Inflammatory macrophage treated with lipopolysaccharide for 4 hours (primary cell): ENCODE results near the gene GDPD5.

ENCODE experiments used
- DNase-seq: peaks from one replicate; pipeline ENCODE4 v3.0.0-alpha.2; 2020

Gene GDPD5

DNA sequence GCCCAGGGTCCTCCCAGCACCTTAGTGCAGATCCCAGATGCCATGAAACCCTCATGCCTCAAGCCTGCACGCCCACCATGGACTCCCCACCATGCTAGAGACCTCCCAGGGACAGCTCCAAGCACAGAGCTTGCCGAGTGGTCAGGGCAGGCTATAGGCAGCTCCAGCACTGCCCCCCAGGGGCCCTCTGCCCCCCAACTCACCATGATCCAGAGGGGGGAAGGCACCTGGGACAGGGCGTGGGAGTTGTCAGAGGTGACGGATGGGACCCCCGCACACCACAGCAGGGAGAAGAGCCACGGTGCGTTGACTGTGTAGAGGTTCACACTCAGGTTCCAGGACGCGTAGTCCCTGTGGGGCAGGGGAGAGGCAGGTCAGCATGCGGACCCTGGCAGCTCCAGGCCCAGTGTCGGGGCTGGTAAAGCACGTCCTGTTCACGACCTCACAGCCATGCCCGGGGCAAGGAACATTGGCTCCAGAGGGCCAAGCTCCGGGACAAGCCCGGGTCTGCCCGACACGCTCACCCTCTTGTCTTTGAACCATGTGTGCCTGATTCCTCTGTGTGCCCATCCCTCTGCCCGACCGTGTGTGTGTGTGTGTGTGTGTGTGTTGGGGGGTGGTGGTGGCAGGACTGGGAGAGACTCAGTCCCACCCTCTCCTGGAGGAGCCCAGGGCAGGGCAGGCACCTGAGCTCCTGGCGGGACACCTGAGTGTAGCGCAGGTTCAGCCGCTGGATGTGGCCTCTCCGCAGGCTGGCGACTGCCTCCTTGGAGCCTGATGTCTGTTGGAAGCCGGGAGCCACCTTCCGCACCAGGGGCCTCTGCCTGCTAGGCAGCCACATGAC lies 84.6 kb downstream of the GDPD5 start:
- DNase-seq, result no peak

DNA sequence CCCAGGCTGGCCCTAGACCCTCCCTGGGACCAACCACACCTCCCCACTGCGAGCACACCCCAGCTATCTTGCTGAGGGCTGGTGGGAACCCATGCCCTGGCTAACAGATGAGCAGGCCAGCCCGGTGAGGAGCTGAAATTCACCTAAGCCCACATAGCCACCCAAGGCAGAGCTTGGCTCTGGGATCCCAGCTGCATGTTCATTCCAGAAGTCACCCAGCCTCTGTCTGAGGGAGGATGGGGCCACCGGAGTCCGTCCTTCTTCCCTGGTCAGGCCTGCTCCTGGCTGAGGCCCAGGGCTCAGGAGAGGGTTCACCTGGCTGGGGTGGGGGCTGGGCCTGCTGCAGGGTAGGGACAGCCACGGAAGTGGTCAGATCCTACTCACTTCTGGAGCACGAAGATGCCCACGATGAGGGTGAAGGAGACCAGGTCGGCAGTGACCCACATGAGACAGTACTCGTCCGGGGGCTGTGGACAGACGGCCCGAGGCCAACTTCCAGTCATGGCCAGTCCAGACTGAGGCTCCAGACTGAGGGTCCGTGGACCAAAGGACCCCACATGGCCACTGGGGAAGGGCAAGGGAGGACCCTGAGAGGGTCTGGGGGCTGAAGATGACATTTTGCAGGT lies 86.1 kb downstream of the GDPD5 start:
- DNase-seq, result no peak

DNA sequence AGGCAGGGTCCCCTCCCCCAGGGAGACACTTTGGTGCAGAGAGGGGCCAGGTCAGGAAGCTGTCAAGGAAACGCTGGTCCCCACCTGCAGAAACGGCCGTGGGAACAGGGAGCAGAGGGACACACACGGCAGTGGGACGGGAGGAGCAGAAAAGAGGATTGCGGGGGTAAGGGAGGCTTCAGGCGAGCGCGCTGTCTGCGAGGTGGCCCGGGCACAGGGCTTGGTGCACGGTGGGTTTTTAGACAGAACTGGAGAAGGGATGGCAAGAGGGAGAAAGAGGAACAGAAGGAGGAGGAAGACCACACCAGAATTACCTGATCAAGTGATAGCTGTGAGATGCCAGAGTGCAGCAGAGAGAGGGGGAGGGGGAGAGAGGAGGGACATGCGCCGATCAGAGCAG lies 86.7 kb downstream of the GDPD5 start:
- no peak for DNase-seq

DNA sequence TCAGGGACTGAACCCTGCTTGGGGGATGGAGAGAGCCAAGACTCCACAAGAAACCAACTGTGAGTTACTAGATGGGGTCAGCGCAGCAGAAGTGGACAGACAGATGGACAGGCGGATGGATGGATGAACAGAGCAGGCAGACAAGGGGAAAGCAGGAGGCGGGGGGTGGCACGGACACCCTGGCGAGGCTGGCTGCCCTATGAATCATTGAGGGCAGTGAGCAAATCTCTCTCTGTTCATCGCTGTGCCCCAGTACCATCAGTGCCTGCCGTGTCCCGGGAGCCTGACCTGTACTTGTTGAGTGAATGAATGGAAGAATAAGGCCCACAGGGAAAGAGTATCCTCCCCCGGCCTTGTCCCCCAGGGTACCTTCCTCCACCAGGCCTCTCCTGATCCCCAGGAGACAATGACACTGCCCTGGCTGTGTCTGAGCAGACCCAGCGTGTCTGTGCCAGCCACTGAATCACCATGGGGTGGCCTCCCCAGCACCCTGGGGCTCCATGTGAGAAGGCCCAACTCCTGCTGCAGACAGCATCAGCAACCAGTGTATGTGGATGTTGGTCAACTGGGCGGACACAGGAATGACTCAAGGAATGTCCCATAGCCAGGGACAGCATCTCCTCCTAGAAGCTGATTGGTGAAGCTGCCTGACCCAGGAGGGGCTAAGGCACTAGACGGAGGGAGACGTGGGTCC lies 87.6 kb downstream of the GDPD5 start:
- DNase-seq, result no peak

DNA sequence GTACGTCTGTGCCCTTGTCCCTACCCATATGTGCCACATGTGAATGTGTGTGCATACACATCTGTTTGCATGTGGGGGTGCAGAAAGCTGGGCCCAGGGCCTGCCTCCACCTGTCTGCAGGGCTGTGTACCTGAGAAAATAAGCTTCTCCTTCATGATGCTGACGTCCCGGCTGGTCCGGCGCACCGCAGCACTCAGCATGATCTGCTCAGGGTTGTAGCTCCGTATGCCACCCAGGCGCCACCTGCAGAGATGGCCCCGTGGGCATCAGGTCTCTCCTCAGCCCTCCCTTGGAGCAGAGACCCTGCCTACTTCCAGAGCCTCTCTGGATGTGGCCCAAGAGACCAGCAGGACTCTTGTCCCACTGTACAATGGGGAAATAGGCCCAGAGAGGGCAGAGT lies 88.9 kb downstream of the GDPD5 start:
- no peak for DNase-seq

DNA sequence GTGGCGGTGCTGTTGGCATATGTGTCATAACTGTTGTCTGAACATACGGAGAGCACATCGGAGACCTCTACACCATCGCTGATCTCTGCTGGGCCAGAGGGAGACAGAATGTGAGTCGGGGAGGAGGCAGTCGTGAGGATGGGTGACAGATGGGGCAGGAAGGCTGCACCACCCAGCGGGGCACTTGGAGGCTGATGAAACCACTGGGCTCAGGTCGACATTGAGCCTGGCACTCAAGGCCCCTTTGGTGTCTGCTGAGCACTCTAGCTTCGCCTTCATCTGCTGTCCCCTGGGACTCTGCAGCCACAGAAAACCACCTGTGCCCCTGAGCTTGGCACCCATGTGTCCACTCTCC lies 90.2 kb downstream of the GDPD5 start:
- DNase-seq, result no peak

DNA sequence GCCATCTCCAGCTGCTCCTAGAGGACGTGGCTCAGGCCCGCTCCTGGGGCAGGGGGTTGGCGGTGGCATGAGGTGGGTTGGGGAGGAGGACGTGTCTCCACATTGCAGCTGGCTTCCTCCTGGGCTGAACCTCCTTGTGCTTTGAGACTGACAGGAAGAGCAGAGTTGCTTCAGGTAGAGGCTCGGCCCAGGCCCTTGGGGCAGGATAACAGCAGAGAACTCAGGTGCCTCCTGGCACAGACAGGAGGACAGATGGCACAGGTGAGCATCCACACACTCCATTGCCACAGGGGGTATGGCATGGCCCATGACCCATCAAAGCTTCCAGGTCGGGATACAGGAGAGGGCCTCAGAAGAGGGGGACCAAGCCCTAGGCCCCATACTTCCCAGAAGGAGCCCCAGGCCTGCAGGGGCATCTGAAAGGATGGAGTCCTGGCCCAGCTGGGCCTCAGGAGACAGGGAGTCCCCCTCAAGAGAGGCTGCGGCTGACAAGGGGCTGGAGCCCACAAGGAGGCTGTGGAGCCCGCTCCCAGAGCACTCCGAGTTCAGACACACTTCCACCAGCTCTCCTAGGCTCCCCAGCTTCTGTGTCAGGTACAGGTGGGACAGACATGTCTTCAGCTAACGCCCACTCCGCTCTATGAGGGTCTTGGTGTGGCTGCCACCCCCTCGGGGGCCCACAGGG lies 90.7 kb downstream of the GDPD5 start:
- no peak for DNase-seq

DNA sequence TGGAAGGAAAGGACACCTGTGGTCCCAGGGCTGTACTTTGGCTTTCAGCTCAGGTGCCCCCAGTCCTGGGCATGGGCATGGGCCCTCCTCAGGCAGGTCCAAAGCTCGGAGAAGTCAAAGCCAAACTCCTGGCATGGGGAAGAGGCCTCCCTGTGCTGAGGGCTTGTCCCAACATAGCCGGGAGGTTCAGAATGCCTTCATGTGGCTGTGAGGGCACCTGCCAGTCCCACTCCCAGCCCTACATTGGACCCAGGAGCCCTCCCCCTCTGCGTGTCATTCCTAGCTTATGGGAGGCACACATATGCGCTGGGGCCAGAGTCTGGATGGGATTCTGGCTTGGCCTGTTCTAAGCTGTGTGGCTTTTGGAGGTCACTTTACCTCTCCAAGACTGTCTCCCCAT lies 91.7 kb downstream of the GDPD5 start:
- DNase-seq, result no peak

DNA sequence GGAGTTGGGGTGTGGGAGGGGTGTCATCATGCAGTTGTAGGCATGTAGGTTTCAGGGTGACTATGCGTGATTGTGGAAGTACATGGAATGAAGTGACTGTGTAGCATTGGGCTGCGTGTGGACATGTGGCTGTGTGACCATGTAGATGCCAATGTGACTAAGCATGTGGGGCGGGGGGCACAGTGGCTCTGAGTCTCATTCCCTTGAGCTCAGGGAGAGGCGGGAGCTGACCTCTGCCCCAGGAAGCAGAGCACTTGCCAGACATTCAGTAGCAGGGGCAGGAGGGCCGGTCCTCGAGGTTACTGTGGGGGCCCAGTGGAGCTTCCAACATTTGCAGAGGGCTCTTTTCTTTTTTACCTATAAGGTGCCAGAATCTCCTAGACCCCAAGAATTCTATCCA lies 92.3 kb downstream of the GDPD5 start:
- DNase-seq, result no peak

DNA sequence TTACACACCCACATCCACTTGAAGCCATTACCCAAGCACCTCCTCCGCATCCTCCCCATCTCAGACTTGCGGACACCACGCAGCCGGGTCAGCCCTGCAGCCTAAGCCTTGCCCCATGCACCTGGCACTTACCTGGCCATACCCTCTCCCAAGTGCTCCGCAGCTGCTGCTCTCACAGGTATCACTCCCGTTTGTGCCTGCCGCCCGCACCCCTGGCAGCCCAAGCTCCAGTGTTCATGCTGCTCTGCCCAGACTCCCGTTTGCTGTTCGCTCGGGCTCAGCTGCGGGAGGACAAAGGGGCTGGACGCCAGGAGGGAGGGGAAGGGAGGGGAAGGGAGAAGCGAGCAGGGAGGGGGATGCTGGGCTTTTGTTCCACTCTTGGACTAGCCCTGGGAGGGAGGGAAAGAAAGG lies 92.8 kb downstream of the GDPD5 start, which contains the start of gene KLHL35:
Gene KLHL35 (minus strand): TSS at position 293 of the 411 bp plus-strand sequence. CDS start 2,574 bp downstream, outside the sequence.
- no peak for DNase-seq

DNA sequence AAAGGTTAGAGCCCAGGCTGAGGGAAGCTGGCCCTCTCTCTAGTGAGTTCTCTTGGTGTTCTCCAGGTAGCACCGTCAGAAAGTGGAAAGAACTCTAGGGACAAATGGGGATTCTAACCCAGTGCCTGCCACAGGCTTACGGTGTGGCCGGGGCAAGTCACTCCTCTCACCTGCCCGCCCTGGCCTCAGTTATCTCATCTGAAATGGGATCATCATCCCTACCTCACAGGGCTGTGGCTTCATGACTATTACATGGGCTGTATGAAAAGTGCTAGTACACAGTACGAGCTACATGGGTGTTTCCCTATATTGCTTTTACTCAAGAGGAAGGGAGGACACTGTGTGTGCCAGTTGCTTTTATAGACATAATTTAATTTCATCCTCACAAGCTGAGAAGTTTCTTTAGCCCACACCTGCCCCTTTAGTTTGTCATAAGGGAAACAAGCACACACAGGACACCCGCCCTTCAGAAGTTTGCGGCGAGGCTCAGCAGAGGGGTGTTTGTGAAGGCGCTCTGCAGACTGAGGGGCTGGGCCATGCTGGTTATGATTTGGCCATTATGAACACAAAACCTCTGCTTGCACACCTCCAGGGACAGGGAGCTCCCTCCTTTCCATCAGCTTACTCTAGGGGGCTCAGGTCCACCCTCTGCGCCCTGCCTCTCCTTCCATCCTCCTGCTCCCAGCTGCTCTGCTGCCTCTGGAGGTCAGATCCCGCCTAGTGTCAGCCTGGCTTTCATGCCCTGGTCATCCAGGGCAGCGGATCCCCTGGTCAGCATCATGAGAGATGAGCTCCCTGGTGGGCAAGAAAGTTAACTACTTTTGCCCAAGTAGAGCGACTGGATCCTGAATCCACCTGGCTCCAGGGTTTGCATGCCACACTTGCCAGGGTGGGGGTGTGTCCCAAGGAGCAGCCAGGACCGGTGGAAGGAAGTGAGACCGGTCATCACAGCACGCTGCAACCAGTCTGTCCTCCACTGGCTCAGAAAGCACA lies 93.9 kb downstream of the GDPD5 start:
- DNase-seq, result no peak

DNA sequence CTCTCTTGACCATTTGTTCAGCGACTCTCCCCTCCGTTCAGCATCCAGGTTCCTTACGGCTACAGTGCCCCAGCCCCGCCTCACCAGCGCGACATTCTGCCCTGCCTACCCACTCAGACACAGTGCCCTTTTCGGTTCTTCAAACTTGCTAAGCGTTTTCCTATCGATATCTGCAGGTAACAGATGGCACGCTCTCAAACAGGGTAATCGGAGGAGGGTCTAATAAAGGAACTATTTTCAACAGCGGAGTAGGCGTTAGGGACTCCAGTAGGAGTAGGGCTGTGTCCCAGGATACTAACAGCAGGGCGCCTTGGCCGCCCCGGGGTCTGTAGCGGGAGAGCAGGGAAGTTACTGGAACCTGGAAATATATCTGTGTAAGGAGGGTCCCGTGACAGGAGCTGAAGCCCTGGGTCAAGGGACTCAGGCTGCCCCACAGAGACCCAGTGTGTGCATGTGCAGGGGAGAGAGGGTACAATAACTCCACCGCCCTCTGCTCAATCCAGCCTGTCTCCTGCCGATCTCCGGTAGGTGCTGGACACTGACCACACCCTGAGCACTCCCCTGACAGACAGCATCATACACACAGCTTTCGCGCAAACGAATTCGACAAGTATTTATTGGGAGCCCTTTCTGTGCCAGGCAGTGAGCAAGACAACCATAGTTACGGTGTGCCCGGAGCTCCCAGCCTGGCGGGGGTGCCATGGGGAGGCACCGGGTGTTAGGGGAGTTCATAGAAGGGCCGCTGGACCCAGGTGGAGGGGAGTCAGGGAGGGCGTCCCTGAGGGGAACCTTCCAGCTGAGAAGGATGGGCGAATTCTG lies 94.8 kb downstream of the GDPD5 start:
- no peak for DNase-seq

DNA sequence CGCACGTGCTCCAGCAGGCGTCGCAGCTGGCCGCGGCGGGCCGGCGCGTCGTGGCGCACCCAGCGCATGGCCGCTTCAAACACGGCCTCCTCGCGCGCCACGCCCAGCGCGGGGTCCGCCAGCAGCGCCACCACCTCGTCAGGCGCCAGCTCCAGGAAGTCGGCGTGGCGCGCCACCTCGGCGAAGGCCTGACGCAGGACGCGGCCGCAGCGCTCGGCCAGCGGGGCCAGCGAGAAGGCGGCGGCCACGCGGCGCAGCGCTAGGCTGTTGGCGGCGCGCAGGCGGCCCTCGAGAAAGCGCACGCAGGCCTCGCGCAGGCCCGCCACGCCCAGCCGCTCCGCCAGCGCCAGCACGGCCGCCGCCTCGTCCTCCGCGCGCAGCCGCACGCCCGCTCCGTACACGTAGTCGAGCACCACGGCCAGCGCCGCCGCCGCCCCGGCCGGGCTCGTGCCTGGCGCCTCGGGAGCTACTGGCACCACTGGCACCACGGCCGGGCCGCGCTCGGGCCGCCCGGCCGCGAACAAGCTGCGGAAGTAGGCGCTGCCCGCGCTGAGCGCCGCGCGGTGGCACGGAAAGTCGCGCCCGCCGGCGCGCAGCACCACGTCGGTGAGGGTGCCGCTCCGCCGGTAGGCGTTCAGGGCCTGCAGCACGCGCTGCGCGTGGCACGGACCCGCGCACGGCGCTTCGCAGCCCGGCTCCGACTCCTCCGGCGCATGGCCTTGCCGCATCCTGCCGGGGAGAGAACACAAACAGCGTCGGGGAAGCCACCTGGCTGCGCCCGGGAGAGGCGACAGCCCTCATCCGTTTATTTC lies 95.6 kb downstream of the GDPD5 start:
- DNase-seq, result peak; percentile 68

DNA sequence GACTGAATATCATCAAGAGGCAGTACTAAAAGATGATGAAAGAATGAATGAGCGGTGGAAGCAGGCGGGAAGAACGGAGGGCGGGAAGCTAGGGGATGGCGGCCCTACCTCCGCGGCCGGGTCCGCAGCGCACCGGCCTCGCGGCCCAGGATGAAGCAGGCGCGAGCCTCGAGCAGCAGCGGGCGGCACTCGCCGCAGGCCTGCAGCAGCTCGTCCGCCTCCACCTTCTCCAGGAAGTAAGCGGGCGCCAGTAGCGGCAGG lies 96.2 kb downstream of the GDPD5 start:
- DNase-seq, result no peak

DNA sequence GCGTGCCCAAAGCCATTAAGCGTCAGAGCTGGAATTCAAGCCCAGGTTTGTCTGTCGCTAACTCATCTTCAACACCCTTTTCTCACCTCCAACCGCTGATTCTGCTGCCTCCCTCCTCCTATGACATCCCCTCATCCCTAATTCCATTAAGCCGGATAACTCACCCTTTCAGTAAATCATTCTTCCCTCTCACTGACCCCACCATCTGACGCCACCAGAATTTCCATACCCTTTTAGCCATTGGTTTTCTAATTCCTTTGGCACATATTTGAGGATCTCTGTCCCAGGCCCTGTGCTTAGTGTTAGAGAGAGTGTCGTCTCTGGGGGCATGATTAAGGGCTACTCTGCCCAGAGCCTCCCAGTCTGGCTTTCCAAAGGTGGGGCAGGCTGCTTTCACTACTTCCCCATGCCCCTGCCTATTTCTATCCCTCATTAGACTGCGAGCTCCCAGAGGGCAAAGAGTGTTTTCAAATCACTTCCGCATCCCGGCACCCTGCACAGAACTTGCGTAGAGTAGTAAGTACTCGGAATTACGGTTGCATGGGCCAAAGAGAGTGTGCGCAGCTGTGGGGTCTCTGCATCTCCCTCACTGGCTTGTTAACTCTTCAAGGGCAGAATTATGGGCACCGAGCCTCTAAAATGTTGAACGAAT lies 96.6 kb downstream of the GDPD5 start:
- DNase-seq, result no peak

DNA sequence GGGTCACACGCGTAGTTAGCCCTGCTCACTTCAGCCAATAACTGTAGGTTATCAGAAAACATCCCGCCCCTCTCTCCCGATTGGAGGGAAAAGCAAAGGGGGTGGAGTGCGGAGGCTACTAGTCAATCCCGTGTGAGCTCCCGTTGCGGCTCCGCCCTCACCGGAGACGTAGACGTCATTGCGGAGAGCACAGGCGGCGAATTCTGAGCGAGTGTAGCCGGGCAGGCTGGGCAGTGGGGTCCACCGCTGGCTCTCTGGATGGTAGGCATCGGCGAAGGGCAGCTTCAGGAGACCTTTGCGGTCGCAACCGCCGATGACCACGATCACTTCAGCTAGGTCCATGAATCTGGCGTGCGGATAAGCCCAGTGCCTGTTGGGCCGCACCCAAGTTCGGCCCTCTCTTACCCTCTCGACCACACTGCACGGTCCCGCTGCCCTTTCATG lies 97.4 kb downstream of the GDPD5 start:
- DNase-seq, result peak; percentile 66

DNA sequence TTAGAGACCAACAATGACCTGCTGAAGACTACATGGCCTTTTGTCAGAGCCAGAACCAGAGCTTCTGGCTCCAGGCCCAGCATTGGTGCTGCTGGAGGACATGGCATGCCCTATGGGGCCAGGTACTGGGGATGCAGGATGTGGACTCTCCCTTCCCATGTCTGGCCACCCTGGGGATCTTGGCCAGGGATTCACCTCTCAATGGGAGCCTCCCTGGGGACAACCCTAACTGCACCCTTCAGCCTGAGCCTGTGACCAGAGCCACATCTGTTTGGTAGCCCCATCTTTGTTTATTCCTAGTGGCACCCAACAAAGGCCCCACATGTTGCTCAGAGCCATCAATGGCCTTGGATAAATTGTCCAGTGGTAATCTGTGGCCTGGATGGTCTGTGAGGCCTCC lies 98.6 kb downstream of the GDPD5 start:
- no peak for DNase-seq

DNA sequence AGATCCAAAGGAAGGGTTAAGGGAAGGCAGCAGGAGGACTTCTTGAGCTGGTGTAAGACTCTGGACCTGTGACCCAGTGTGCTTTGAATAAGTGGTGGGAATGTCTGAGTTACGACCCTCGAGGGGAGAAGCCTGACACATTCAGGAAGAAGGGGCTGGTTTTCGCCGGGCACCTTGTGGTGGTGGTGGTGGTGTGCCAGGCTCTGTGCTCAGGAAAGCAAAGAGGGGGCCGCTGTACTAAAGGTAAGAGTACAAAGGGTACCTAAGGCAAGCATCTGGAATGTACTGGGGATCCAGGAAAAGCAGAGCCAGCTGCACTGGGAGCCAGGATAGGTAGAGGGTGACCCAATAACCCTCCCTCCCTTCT lies 99.0 kb downstream of the GDPD5 start:
- no peak for DNase-seq

DNA sequence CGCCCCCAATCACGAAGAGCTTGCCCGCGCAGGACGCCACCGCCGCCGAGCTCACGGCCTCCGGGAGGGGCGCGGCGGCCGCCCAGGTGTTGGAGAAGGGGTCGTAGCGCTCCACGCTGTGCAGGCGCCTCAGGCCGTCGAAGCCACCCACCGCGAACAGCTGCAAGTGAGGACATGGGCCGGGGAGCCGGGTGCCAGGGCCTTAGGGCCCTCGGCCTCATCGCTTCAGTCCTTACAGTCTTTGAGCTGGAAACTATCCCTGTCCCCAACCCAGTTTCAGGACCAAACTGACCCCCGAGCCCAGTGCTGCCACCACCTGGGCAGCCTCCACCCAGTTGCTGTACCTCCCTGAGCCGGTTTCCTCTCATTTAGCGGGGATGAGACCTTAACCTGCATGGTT lies 100.3 kb downstream of the GDPD5 start:
- DNase-seq, result no peak

DNA sequence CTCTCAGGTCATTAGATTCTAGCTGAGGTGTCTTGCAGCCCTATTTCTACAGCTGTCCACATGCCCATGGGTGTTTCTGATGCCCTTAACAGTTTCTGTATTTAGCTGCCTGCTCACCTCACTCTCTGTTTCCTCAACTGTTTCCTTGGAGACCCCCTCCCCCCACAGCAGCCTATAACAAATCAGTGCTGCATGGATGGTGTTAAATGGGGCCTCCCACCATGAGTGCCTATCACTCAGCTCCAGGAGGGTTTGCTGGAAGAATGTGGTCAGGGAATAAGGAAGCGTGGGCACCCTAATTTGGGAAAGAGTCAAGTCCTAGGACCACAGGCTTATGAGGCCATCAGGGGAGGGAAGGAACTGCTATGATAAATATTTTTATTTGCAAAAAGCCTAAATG lies 101.3 kb downstream of the GDPD5 start:
- DNase-seq, result no peak
